Trophoblast cell (in vitro differentiated cells and primary cell): ENCODE data around the gene PTTG1IP2.

Experiments used
- DNase-seq, 2 donors: peaks; one replicate each; pipeline ENCODE4 v3.0.0-alpha.2; 2016
- H2AFZ ChIP-seq: 2 replicates; pipeline ENCODE4 v1.6.1; 2013; ENCODE audit warnings: low read length, moderate library complexity, mild to moderate bottlenecking; ENCODE audit not compliant: insufficient read depth, poor library complexity
- H2AK5ac ChIP-seq: 2 replicates; pipeline ENCODE4 v1.6.1; 2013; ENCODE audit warnings: mild to moderate bottlenecking, low read length
- H2BK120ac ChIP-seq: 2 replicates; pipeline ENCODE4 v1.6.1; 2013; ENCODE audit warnings: low read length, mild to moderate bottlenecking, moderate library complexity; ENCODE audit not compliant: insufficient read depth, poor library complexity
- H2BK12ac ChIP-seq: 2 replicates; pipeline ENCODE4 v1.6.1; 2013; ENCODE audit warnings: mild to moderate bottlenecking, low read length, moderate library complexity
- H2BK5ac ChIP-seq: 2 replicates; pipeline ENCODE4 v1.6.1; 2013; ENCODE audit warnings: low read length, low read depth, moderate library complexity, mild to moderate bottlenecking; ENCODE audit not compliant: poor library complexity
- H3K14ac ChIP-seq: 2 replicates; pipeline ENCODE4 v1.6.1; 2013; ENCODE audit warnings: mild to moderate bottlenecking, low read length
- H3K18ac ChIP-seq: 2 replicates; pipeline ENCODE4 v1.6.1; 2013; ENCODE audit warnings: mild to moderate bottlenecking, low read length
- H3K23ac ChIP-seq: 2 replicates; pipeline ENCODE4 v1.6.1; 2013; ENCODE audit warnings: low read length
- H3K27ac ChIP-seq: 2 replicates; pipeline ENCODE4 v1.5.1; 2013; ENCODE audit warnings: low read depth, mild to moderate bottlenecking, inconsistent platforms, low read length, moderate library complexity
- H3K27me3 ChIP-seq: 2 replicates; pipeline ENCODE4 v1.6.1; 2013; ENCODE audit warnings: inconsistent platforms, mild to moderate bottlenecking, low read length, moderate library complexity; ENCODE audit not compliant: insufficient read depth
- H3K36me3 ChIP-seq, 2 experiments: 1 replicate in 1 of 2; 2 replicates in 1 of 2; pipeline ENCODE4 v1.6.1; 2013; ENCODE audit warnings: low read length in 2 of 2, mild to moderate bottlenecking in 2 of 2, moderate library complexity in 1 of 2; ENCODE audit not compliant: insufficient read depth in 2 of 2, control insufficient read depth in 1 of 2
- H3K4ac ChIP-seq: 2 replicates; pipeline ENCODE4 v1.6.1; 2013; ENCODE audit warnings: low read depth, mild to moderate bottlenecking, low read length, moderate library complexity
- H3K4me1 ChIP-seq, 2 experiments: 1 replicate in 1 of 2; 2 replicates in 1 of 2; pipeline ENCODE4 v1.6.1; 2013; ENCODE audit warnings: low read length in 2 of 2, mild to moderate bottlenecking in 2 of 2, moderate library complexity in 1 of 2; ENCODE audit not compliant: insufficient read depth in 2 of 2, control insufficient read depth in 1 of 2
- H3K4me2 ChIP-seq: 2 replicates; pipeline ENCODE4 v1.6.1; 2013; ENCODE audit warnings: inconsistent platforms, mild to moderate bottlenecking, low read length, moderate library complexity
- H3K4me3 ChIP-seq: 2 replicates; pipeline ENCODE4 v1.5.1; 2013; ENCODE audit warnings: mild to moderate bottlenecking, low read depth, low read length, inconsistent platforms
- H3K79me1 ChIP-seq: one replicate; pipeline ENCODE4 v1.6.1; 2013; ENCODE audit warnings: low read length
- H3K79me2 ChIP-seq: 2 replicates; pipeline ENCODE4 v1.6.1; 2013; ENCODE audit warnings: low read length, mild to moderate bottlenecking; ENCODE audit not compliant: control insufficient read depth, insufficient read depth, poor library complexity
- H3K9ac ChIP-seq: 2 replicates; pipeline ENCODE4 v1.6.1; 2013; ENCODE audit warnings: mild to moderate bottlenecking, low read length
- H3K9me3 ChIP-seq: 2 replicates; pipeline ENCODE4 v1.6.1; 2013; ENCODE audit warnings: low read depth, mild to moderate bottlenecking, control low read depth, inconsistent platforms, low read length; ENCODE audit not compliant: insufficient read depth
- H4K12ac ChIP-seq: 2 replicates; pipeline ENCODE4 v1.6.1; 2013; ENCODE audit warnings: low read depth, mild to moderate bottlenecking, low read length, moderate library complexity
- H4K8ac ChIP-seq: 2 replicates; pipeline ENCODE4 v1.6.1; 2013; ENCODE audit warnings: low read depth, mild to moderate bottlenecking, low read length, moderate library complexity
- H4K91ac ChIP-seq: one replicate; pipeline ENCODE4 v1.6.1; 2013; ENCODE audit warnings: low read depth, mild to moderate bottlenecking, low read length, moderate library complexity
- WGBS: extraction: QIAGEN DNeasy Blood & Tissue Kit; methylation state at CpG from one replicate; pipeline ENCODE4 v1.1.7; 2013; ENCODE audit warnings: missing lambda C conversion rate; ENCODE audit not compliant: insufficient read length, insufficient coverage; ENCODE audit errors: extremely low coverage; 5-methylcytosine and 5-hydroxymethylcytosine counted together

The PTTG1IP2 gene

DNA sequence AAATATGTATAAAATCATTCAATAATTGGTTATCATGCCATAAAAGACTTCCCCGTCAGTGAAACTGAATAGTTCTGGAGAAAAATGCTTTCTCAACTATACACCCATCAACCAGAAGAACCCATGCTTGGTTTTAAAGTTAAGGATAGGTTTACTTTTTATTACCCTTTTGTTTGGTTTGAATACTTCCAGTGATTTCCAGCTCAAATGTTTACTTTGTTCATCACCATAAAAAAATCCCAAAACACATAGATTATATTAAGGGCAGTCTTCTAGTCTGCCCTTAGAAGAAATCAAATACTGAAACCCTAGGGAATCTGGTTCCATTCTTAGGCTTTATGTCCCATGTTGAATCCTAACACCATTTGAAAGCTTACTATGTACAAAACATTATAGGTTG lies 49.2 kb downstream of the PTTG1IP2 start:
- Histone ChIP-seq H3K9me3 (no peaks in the 10 kb centered on the region), H3K79me1 (no peaks in the 10 kb centered on the region), H3K27ac (no peak overlapping the region), H2AK5ac (no peak overlapping the region), H3K18ac (no peak overlapping the region), H4K12ac (no peak overlapping the region), H3K4me2 (no peak overlapping the region), H3K4ac (no peak overlapping the region), H4K8ac (no peak overlapping the region), H3K4me1 (no peaks in the 10 kb centered on the region), H3K9ac (no peak overlapping the region), H2BK12ac (no peak overlapping the region), H3K23ac (no peak overlapping the region), H3K79me2 (no peaks in the 10 kb centered on the region), H3K27me3 (no peaks in the 10 kb centered on the region), H2BK5ac (no peak overlapping the region), H3K14ac (no peak overlapping the region), H3K36me3 (no peaks in the 10 kb centered on the region), H4K91ac (no peak overlapping the region), H3K4me3 (no peak overlapping the region), H2AFZ (no peak overlapping the region), H2BK120ac (no peak overlapping the region)
- DNase-seq, result no peak
- WGBS, result no CpG with 5 or more reads among the region's 1 CpG

- Histone ChIP-seq H4K91ac (no peak overlapping the region), H3K27me3 (no peaks in the 10 kb centered on the region), H2BK5ac (no peak overlapping the region), H3K23ac (no peak overlapping the region), H4K12ac (no peak overlapping the region), H2BK12ac (no peak overlapping the region), H3K79me1 (no peaks in the 10 kb centered on the region), H3K4ac (no peak overlapping the region), H3K4me3 (no peak overlapping the region), H3K9ac (no peak overlapping the region), H3K4me2 (no peak overlapping the region), H3K4me1 (no peaks in the 10 kb centered on the region), H2AFZ (no peak overlapping the region), H2BK120ac (no peak overlapping the region), H4K8ac (no peak overlapping the region), H3K14ac (no peak overlapping the region), H2AK5ac (no peak overlapping the region), H3K79me2 (no peaks in the 10 kb centered on the region), H3K9me3 (no peaks in the 10 kb centered on the region), H3K36me3 (no peaks in the 10 kb centered on the region), H3K18ac (no peak overlapping the region), H3K27ac (no peak overlapping the region)
- no CpG with 5 or more reads among the region's 5 CpGs for WGBS
- DNase-seq, result peak in 1 of 2 donors; percentile 13
These were observed 51.0 kb downstream of the PTTG1IP2 start for GRCh38 chr7:90520484-90520883.

- H4K91ac ChIP-seq, result no peak overlapping the region
These were observed 60.8 kb downstream of the PTTG1IP2 start for GRCh38 chr7:90530263-90530662.

DNA sequence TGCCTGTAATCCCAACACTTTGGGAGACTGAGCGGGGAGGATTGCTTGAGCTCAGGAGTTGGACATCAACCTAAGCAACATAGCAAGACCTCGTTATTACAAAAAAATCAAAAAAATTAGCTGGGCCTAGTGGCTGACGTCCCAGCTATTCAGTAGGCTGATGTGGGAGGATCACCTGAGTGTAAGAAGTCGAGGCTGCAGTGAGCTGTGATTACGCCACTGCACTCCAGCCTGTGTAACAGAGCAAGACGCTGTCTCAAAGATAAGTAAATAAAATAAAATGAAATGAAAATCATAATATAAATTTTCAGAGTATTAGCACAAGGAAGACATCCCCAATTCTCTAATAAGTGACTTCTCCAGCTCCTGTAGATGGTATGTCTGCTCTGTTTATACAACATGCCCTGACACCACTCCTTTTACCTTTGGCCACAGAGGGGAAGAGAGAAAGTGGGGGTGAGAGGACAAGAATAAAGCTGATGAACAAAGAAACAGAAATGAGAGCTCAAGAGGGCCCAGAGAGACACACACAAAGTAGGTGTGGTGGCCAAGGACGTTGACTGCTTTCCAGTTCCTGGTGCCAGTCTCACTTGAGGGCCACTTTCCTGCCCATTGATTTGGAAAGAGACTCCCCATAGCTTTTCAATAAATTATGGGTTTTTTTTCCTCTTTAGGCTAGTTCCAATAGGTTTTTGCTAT lies 62.9 kb downstream of the PTTG1IP2 start:
- Histone ChIP-seq H3K4me3 (no peak overlapping the region), H4K12ac (no peak overlapping the region), H2AFZ (no peak overlapping the region), H3K4ac (no peak overlapping the region), H3K79me1 (no peaks in the 10 kb centered on the region), H3K27ac (no peak overlapping the region), H4K91ac (no peak overlapping the region), H2BK12ac (no peak overlapping the region), H3K18ac (no peak overlapping the region), H3K4me1 (no peaks in the 10 kb centered on the region), H4K8ac (no peak overlapping the region), H3K79me2 (no peaks in the 10 kb centered on the region), H2AK5ac (no peak overlapping the region), H3K14ac (no peak overlapping the region), H3K9me3 (no peaks in the 10 kb centered on the region), H2BK5ac (no peak overlapping the region), H3K27me3 (no peaks in the 10 kb centered on the region), H2BK120ac (no peak overlapping the region), H3K36me3 (no peaks in the 10 kb centered on the region), H3K23ac (no peak overlapping the region), H3K9ac (no peak overlapping the region), H3K4me2 (no peak overlapping the region)
- no peak for DNase-seq
- no CpG with 5 or more reads among the region's 7 CpGs for WGBS

More at GRCh38 chr7:90530263-90530662, 60.8 kb downstream of the PTTG1IP2 start:
- no peak overlapping the region for H2AFZ ChIP-seq
- WGBS, result no CpG with 5 or more reads among the region's 1 CpG
- H3K4me1 ChIP-seq, result no peaks in the 10 kb centered on the region
- H3K14ac ChIP-seq, result no peak overlapping the region
- no peak overlapping the region for H3K4me3 ChIP-seq
- no peak overlapping the region for H2BK12ac ChIP-seq
- no peak overlapping the region for H4K8ac ChIP-seq
- H2AK5ac ChIP-seq, result no peak overlapping the region
- H3K27ac ChIP-seq, result no peak overlapping the region
- H3K27me3 ChIP-seq, result no peaks in the 10 kb centered on the region
- H4K12ac ChIP-seq, result no peak overlapping the region
- no peak overlapping the region for H3K18ac ChIP-seq
- no peak overlapping the region for H3K4me2 ChIP-seq
- no peak overlapping the region for H2BK5ac ChIP-seq
- H3K4ac ChIP-seq, result no peak overlapping the region
- peak in 1 of 2 donors; percentile 12 for DNase-seq
- no peaks in the 10 kb centered on the region for H3K79me1 ChIP-seq
- H3K23ac ChIP-seq, result peak overlapping the region; percentile 96
- H3K9ac ChIP-seq, result no peak overlapping the region
- H2BK120ac ChIP-seq, result no peak overlapping the region
- no peaks in the 10 kb centered on the region for H3K79me2 ChIP-seq
- H3K36me3 ChIP-seq, result no peaks in the 10 kb centered on the region
- no peaks in the 10 kb centered on the region for H3K9me3 ChIP-seq
